Astrocyte (in vitro differentiated cells and primary cell): ENCODE measurements around the gene CHST11. TPM values are rescaled to one million over a fixed set of nuclear protein-coding genes. Genes with fewer than 3 reads are reported as not detected.

ENCODE experiments used
- DNase-seq: peaks from one replicate; pipeline ENCODE4 v3.0.0-alpha.2; 2010; ENCODE audit warnings: low read depth
- FAIRE-seq: peaks from 2 replicates; lab custom pipeline; 2011; peaks lifted over from hg19 to GRCh38; lab: Jason Lieb, UNC
- H2AFZ ChIP-seq: 2 replicates; pipeline ENCODE4 v1.6.0; 2012; ENCODE audit warnings: low read depth, low read length, inconsistent platforms
- H3K27ac ChIP-seq: 2 replicates; pipeline ENCODE4 v1.5.1; 2011; ENCODE audit warnings: low read depth, low read length, inconsistent platforms
- H3K27me3 ChIP-seq: 2 replicates; pipeline ENCODE4 v1.6.0; 2011; ENCODE audit warnings: low read length, inconsistent platforms; ENCODE audit not compliant: insufficient read depth
- H3K36me3 ChIP-seq: 2 replicates; pipeline ENCODE4 v1.5.1; 2011; ENCODE audit warnings: low read length, inconsistent platforms; ENCODE audit not compliant: insufficient read depth
- H3K4me1 ChIP-seq: 2 replicates; pipeline ENCODE4 v1.5.1; 2011; ENCODE audit warnings: low read length, inconsistent platforms; ENCODE audit not compliant: insufficient read depth
- H3K4me2 ChIP-seq: 2 replicates; pipeline ENCODE4 v1.6.0; 2012; ENCODE audit warnings: low read length, inconsistent platforms
- H3K4me3 ChIP-seq: 2 replicates; pipeline ENCODE4 v1.5.1; 2011; ENCODE audit warnings: low read depth, mild to moderate bottlenecking, low read length, inconsistent platforms; ENCODE audit not compliant: insufficient read depth
- H3K79me2 ChIP-seq: 2 replicates; pipeline ENCODE4 v1.6.0; 2012; ENCODE audit warnings: mild to moderate bottlenecking, low read length, inconsistent platforms; ENCODE audit not compliant: insufficient read depth
- H3K9ac ChIP-seq: 2 replicates; pipeline ENCODE4 v1.6.0; 2012; ENCODE audit warnings: mild to moderate bottlenecking, low read length, inconsistent platforms
- H3K9me3 ChIP-seq: 2 replicates; pipeline ENCODE4 v1.5.1; 2012; ENCODE audit warnings: low read depth, mild to moderate bottlenecking, low read length, inconsistent platforms; ENCODE audit not compliant: insufficient read depth
- H4K20me1 ChIP-seq: 2 replicates; pipeline ENCODE4 v1.6.0; 2012; ENCODE audit warnings: low read length, inconsistent platforms; ENCODE audit not compliant: insufficient read depth
- H3K27ac Mint-ChIP-seq: one replicate; pipeline ENCODE4 v1.8.0; 2021; ENCODE audit warnings: mild to moderate bottlenecking, mixed read lengths; ENCODE audit not compliant: unreplicated experiment
- H3K27me3 Mint-ChIP-seq: one replicate; pipeline ENCODE4 v1.8.0; 2021; ENCODE audit warnings: low read depth, mixed read lengths; ENCODE audit not compliant: unreplicated experiment
- H3K36me3 Mint-ChIP-seq: one replicate; pipeline ENCODE4 v1.8.0; 2021; ENCODE audit warnings: low read depth, mixed read lengths; ENCODE audit not compliant: unreplicated experiment
- H3K4me1 Mint-ChIP-seq: one replicate; pipeline ENCODE4 v1.8.0; 2021; ENCODE audit warnings: low read depth, mixed read lengths; ENCODE audit not compliant: unreplicated experiment
- H3K4me3 Mint-ChIP-seq: one replicate; pipeline ENCODE4 v1.8.0; 2021; ENCODE audit warnings: mild to moderate bottlenecking, moderate library complexity, mixed read lengths; ENCODE audit not compliant: unreplicated experiment
- H3K9me3 Mint-ChIP-seq: one replicate; pipeline ENCODE4 v1.8.0; 2021; ENCODE audit warnings: mild to moderate bottlenecking, mixed read lengths; ENCODE audit not compliant: unreplicated experiment
- EZH2 ChIP-seq: IDR thresholded peaks from 2 replicates; pipeline ENCODE4 v1.6.1; 2012; ENCODE audit warnings: mild to moderate bottlenecking, low read length, inconsistent platforms; ENCODE audit not compliant: insufficient read depth
- total RNA-seq: library from RNA; stranded (reverse); gene quantifications from 2 replicates; pipeline ENCODE4 v1.2.1, GENCODE V29; 2021
- TF ChIP-seq, protein P1 (sequence below): IDR thresholded peaks from 2 replicates; pipeline ENCODE4 v1.5.1; 2011; ENCODE audit warnings: low read depth, mild to moderate bottlenecking, inconsistent platforms, low read length, moderate library complexity; ENCODE audit not compliant: insufficient read depth

Gene CHST11
- total RNA-seq, 1 donor from 2014 or later: 30.2 TPM

GRCh38 chr12:104596134-104596799 lies 139.5 kb downstream of the CHST11 start:
- Histone ChIP-seq H3K79me2 (peaks cover 38% of the 10 kb centered on the region), H4K20me1 (no peaks in the 10 kb centered on the region), H3K4me3 (peak overlapping the region; percentile 9), H3K9me3 (no peaks in the 10 kb centered on the region), H3K4me1 (peaks cover 23% of the 10 kb centered on the region), H3K36me3 (no peaks in the 10 kb centered on the region), H3K4me2 (peak overlapping the region; percentile 70), H3K27ac (peak overlapping the region; percentile 40), H3K27me3 (no peaks in the 10 kb centered on the region), H3K9ac (peak overlapping the region; percentile 50), H2AFZ (no peak overlapping the region)
- Mint-ChIP-seq H3K9me3 (no peaks in the 10 kb centered on the region), H3K27ac (peak overlapping the region; percentile 88), H3K4me1 (peaks cover 42% of the 10 kb centered on the region), H3K27me3 (no peaks in the 10 kb centered on the region), H3K4me3 (no peak overlapping the region), H3K36me3 (peaks cover 5% of the 10 kb centered on the region)
- DNase-seq (peak; percentile 92), FAIRE-seq (peak; percentile 66)
- no peak for TF ChIP-seq EZH2
- TF ChIP-seq, protein P1, sequence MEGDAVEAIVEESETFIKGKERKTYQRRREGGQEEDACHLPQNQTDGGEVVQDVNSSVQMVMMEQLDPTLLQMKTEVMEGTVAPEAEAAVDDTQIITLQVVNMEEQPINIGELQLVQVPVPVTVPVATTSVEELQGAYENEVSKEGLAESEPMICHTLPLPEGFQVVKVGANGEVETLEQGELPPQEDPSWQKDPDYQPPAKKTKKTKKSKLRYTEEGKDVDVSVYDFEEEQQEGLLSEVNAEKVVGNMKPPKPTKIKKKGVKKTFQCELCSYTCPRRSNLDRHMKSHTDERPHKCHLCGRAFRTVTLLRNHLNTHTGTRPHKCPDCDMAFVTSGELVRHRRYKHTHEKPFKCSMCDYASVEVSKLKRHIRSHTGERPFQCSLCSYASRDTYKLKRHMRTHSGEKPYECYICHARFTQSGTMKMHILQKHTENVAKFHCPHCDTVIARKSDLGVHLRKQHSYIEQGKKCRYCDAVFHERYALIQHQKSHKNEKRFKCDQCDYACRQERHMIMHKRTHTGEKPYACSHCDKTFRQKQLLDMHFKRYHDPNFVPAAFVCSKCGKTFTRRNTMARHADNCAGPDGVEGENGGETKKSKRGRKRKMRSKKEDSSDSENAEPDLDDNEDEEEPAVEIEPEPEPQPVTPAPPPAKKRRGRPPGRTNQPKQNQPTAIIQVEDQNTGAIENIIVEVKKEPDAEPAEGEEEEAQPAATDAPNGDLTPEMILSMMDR: no peak

DNA sequence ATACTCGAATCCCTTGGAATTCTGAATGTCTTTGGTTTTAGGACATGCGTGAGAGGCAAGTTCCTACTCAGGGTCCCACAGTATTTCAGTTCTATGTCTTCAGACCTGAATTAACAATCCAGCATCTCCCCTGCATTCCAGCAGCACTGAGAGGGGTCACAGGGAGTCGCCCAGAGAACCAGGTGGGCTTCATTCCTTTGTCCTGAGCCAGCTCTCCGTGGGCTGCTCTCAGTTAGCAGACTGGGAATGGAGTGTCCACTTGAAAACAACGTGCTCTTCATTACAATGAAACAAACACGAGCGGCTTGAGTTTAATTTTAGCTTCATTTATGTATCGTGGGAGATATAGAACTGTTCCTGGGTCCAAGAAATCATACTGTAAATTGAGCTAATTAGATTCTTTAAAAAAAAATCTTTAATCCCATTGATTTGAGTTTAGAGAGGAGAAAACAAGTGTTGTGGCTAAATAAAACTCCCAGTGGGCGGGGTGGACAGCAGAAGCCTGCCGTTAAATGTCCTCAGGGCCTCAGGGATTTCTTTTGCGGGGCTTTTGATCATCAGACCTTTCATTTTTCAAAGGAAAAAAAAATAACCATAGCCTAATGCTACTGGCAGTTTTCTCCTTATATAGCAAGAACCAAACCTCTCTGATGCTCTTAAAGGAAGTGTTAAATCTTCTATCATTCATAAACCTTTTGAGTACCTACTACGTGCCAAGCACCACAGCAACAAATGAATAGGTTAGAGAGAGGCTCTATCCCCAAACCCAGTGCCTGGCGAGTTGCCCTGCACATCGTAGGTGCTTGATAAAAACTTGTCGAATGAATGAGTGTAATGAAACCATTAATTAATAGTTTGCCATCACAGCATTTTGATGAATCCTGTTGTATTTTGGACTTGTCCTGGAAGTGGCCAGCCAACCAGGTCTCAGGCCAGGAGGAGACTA lies 140.4 kb downstream of the CHST11 start:
- Mint-ChIP-seq H3K27me3 (no peaks in the 10 kb centered on the region), H3K9me3 (no peaks in the 10 kb centered on the region), H3K36me3 (peaks cover 5% of the 10 kb centered on the region), H3K27ac (peak overlapping the region; percentile 88), H3K4me3 (no peak overlapping the region), H3K4me1 (peaks cover 45% of the 10 kb centered on the region)
- Histone ChIP-seq H3K9me3 (no peaks in the 10 kb centered on the region), H3K27me3 (no peaks in the 10 kb centered on the region), H3K4me2 (peak overlapping the region; percentile 70), H3K79me2 (peaks cover 39% of the 10 kb centered on the region), H3K27ac (peak overlapping the region; percentile 40), H3K4me1 (peaks cover 23% of the 10 kb centered on the region), H3K9ac (peak overlapping the region; percentile 50), H3K36me3 (no peaks in the 10 kb centered on the region), H4K20me1 (no peaks in the 10 kb centered on the region), H3K4me3 (peak overlapping the region; percentile 9), H2AFZ (no peak overlapping the region)
- DNase-seq: peak; percentile 39
- TF ChIP-seq, protein P1: no peak
- TF ChIP-seq EZH2: no peak
- FAIRE-seq: no peak
